Sigmoid colon (tissue), 4 donors: ENCODE measurements around the gene TRIP11.

Source experiments
- CTCF ChIP-seq, 4 experiments: fragments of 450-650 bp in 3 of 4; fragments of 200-600 bp in 1 of 4; IDR thresholded peaks; one replicate each; pipeline ENCODE4 v1.5.1; 2016 to 2019; ENCODE audit warnings: antibody characterized with exemption in 4 of 4, mild to moderate bottlenecking in 3 of 4, moderate library complexity in 2 of 4
- POLR2A ChIP-seq, 2 donors: fragments of 450-650 bp; IDR thresholded peaks; one replicate each; pipeline ENCODE4 v1.6.1; 2016; ENCODE audit warnings: antibody characterized with exemption in 2 of 2, mild to moderate bottlenecking in 2 of 2, moderate library complexity in 2 of 2
- POLR2AphosphoS5 ChIP-seq, 4 donors: sonication (generic); formaldehyde crosslinking; IDR thresholded peaks; one replicate each; pipeline ENCODE4 v1.6.1; 2017; ENCODE audit warnings: antibody characterized with exemption in 4 of 4

- TF ChIP-seq CTCF (IDR thresholded peaks at IDR 0.05), result no peak
- no peak for TF ChIP-seq POLR2A (IDR thresholded peaks at IDR 0.05)
- no peak for TF ChIP-seq POLR2AphosphoS5 (IDR thresholded peaks at IDR 0.05)
Measured at GRCh38 chr14:91983588-91983987, 56.3 kb downstream of the TRIP11 start.
